Stimulated activated CD4-positive, alpha-beta T cell treated with anti-CD3 and anti-CD28 coated beads, Interleukin-12 subunit alpha, Interleukin-12 subunit beta, amount 100 ng/mL, for 4 hours (primary cell): ENCODE data around the gene CFAP52.
A peak's percentile ranks its signal among the peaks of the same experiment; 100 is the strongest.
"Not testable (repeated sequence)": the region's sequence is repeated elsewhere in the genome, so short reads cannot be mapped to it uniquely, and the experiment has no call there.

Experiments
- DNase-seq: peaks from one replicate; pipeline ENCODE4 v3.0.0-alpha.2; 2020

Gene CFAP52

GRCh38 chr17:9576521-9577372 lies at the start of gene CFAP52:
CFAP52 (plus strand) TSS chr17:9576642; CDS start chr17:9576696, 54 bp downstream.
- DNase-seq, result peak; percentile 73

GRCh38 chr17:9527788-9528187 lies 48.7 kb upstream of the CFAP52 start:
- DNase-seq, result no peak

GRCh38 chr17:9529033-9529700 lies 47.3 kb upstream of the CFAP52 start:
- no peak for DNase-seq

- DNase-seq, result no peak
Measured at GRCh38 chr17:9531034-9531433, 45.4 kb upstream of the CFAP52 start.

GRCh38 chr17:9532715-9533114 lies 43.7 kb upstream of the CFAP52 start:
- DNase-seq, result no peak

- DNase-seq, result no peak
Measured at GRCh38 chr17:9533441-9533840, 43.0 kb upstream of the CFAP52 start.

- DNase-seq, result no peak
Measured at GRCh38 chr17:9536061-9536460, 40.4 kb upstream of the CFAP52 start.

GRCh38 chr17:9537177-9537776 lies 39.2 kb upstream of the CFAP52 start:
- DNase-seq, result no peak

- no peak for DNase-seq
Measured at GRCh38 chr17:9538626-9539025, 37.8 kb upstream of the CFAP52 start.

GRCh38 chr17:9541718-9542117 lies 34.7 kb upstream of the CFAP52 start:
- no peak for DNase-seq

GRCh38 chr17:9544221-9544620 lies 32.2 kb upstream of the CFAP52 start:
- no peak for DNase-seq

- DNase-seq, result no peak
Measured at GRCh38 chr17:9549215-9549614, 27.2 kb upstream of the CFAP52 start.

GRCh38 chr17:9553181-9553580 lies 23.3 kb upstream of the CFAP52 start:
- no peak for DNase-seq

- no peak for DNase-seq
Measured at GRCh38 chr17:9553596-9553995, 22.8 kb upstream of the CFAP52 start.

- peak; percentile 26 for DNase-seq
Measured at GRCh38 chr17:9554715-9555114, 21.7 kb upstream of the CFAP52 start.

GRCh38 chr17:9557161-9557755 lies 19.2 kb upstream of the CFAP52 start:
- DNase-seq, result no peak

GRCh38 chr17:9557857-9558256 lies 18.6 kb upstream of the CFAP52 start:
- DNase-seq, result no peak

GRCh38 chr17:9564104-9564503 lies 12.3 kb upstream of the CFAP52 start:
- DNase-seq, result no peak

- DNase-seq, result no peak
Measured at GRCh38 chr17:9566067-9566466, 10.4 kb upstream of the CFAP52 start.

- DNase-seq, result not testable (repeated sequence)
Measured at GRCh38 chr17:9566739-9567138, 9.7 kb upstream of the CFAP52 start.

- no peak for DNase-seq
Measured at GRCh38 chr17:9568004-9568403, 8.4 kb upstream of the CFAP52 start.

- no peak for DNase-seq
Measured at GRCh38 chr17:9568957-9569588, 7.4 kb upstream of the CFAP52 start.

GRCh38 chr17:9571201-9571600 lies 5.2 kb upstream of the CFAP52 start:
- DNase-seq, result no peak
